ENCODE measurements around the gene EML6.
A peak's percentile ranks its signal among the peaks of the same experiment; 100 is the strongest.

The EML6 gene

GRCh38 chr2:54722641-54723040 is 821 bp upstream of the EML6 start:
- Histone ChIP-seq H3K27me3 (ENCODE audit: insufficient read depth, low read length, poor library complexity, severe bottlenecking) (peaks cover 39% of the 10 kb centered on the region), H3K4me2 (ENCODE audit: low read depth, low read length, poor library complexity, severe bottlenecking) (peak overlapping the region; percentile 94), H3K36me3 (ENCODE audit: insufficient read depth, low read length) (no peaks in the 10 kb centered on the region), H3K79me2 (ENCODE audit: insufficient read depth, low read length) (no peaks in the 10 kb centered on the region), H3K4me1 (ENCODE audit: insufficient read depth, low read length, poor library complexity, severe bottlenecking) (peaks cover 15% of the 10 kb centered on the region), H3K9me3 (ENCODE audit: insufficient read depth, low read depth, low read length) (no peaks in the 10 kb centered on the region), H3K9me2 (replicated peaks; ENCODE audit: low read depth, low read length) (no peaks in the 10 kb centered on the region), H3K4me3 (ENCODE audit: low read length, poor library complexity, severe bottlenecking) (peak overlapping the region; percentile 89), H3F3A (ENCODE audit: low read depth) (no peaks in the 10 kb centered on the region), H4K20me1 (ENCODE audit: insufficient read depth, low read length, poor library complexity, severe bottlenecking) (no peaks in the 10 kb centered on the region), H2AFZ (ENCODE audit: low read length) (peak overlapping the region; percentile 95), H3K9ac (ENCODE audit: low read depth, low read length, poor library complexity, severe bottlenecking) (peak overlapping the region; percentile 70)
- TF ChIP-seq EZH2phosphoT487 (IDR thresholded peaks at IDR 0.05; ENCODE audit: borderline replicate concordance), result no peak
- TF ChIP-seq, protein P1, sequence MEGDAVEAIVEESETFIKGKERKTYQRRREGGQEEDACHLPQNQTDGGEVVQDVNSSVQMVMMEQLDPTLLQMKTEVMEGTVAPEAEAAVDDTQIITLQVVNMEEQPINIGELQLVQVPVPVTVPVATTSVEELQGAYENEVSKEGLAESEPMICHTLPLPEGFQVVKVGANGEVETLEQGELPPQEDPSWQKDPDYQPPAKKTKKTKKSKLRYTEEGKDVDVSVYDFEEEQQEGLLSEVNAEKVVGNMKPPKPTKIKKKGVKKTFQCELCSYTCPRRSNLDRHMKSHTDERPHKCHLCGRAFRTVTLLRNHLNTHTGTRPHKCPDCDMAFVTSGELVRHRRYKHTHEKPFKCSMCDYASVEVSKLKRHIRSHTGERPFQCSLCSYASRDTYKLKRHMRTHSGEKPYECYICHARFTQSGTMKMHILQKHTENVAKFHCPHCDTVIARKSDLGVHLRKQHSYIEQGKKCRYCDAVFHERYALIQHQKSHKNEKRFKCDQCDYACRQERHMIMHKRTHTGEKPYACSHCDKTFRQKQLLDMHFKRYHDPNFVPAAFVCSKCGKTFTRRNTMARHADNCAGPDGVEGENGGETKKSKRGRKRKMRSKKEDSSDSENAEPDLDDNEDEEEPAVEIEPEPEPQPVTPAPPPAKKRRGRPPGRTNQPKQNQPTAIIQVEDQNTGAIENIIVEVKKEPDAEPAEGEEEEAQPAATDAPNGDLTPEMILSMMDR (conservative IDR thresholded peaks at IDR 0.05; ENCODE audit: low read length), result no peak

- H3K4me1 ChIP-seq (ENCODE audit: insufficient read depth, low read length, poor library complexity, severe bottlenecking), result peaks cover 15% of the 10 kb centered on the region
- peak overlapping the region; percentile 87 for H2AFZ ChIP-seq (ENCODE audit: low read length)
- no peaks in the 10 kb centered on the region for H3K36me3 ChIP-seq (ENCODE audit: insufficient read depth, low read length)
- TF ChIP-seq EZH2phosphoT487 (IDR thresholded peaks at IDR 0.05; ENCODE audit: borderline replicate concordance), result no peak
- TF ChIP-seq, protein P1 (conservative IDR thresholded peaks at IDR 0.05; ENCODE audit: low read length), result peak; percentile 8; the same call in 1 of the 2 replicates
- H3K27me3 ChIP-seq (ENCODE audit: insufficient read depth, low read length, poor library complexity, severe bottlenecking), result peaks cover 26% of the 10 kb centered on the region
- no peaks in the 10 kb centered on the region for H3K9me2 ChIP-seq (replicated peaks; ENCODE audit: low read depth, low read length)
- peak overlapping the region; percentile 20 for H3K9ac ChIP-seq (ENCODE audit: low read depth, low read length, poor library complexity, severe bottlenecking)
- H3F3A ChIP-seq (ENCODE audit: low read depth), result no peaks in the 10 kb centered on the region
- no peaks in the 10 kb centered on the region for H3K9me3 ChIP-seq (ENCODE audit: insufficient read depth, low read depth, low read length)
- H4K20me1 ChIP-seq (ENCODE audit: insufficient read depth, low read length, poor library complexity, severe bottlenecking), result no peaks in the 10 kb centered on the region
- H3K4me3 ChIP-seq (ENCODE audit: low read length, poor library complexity, severe bottlenecking), result peak overlapping the region; percentile 89
- H3K4me2 ChIP-seq (ENCODE audit: low read depth, low read length, poor library complexity, severe bottlenecking), result peak overlapping the region; percentile 100
- H3K79me2 ChIP-seq (ENCODE audit: insufficient read depth, low read length), result no peaks in the 10 kb centered on the region
Measured at GRCh38 chr2:54723996-54724559, 616 bp downstream of the EML6 start.

GRCh38 chr2:54724560-54725342 is 1.3 kb downstream of the EML6 start:
- peak overlapping the region; percentile 100 for H3K4me2 ChIP-seq (ENCODE audit: low read depth, low read length, poor library complexity, severe bottlenecking)
- H3K9me2 ChIP-seq (replicated peaks; ENCODE audit: low read depth, low read length), result no peaks in the 10 kb centered on the region
- H3F3A ChIP-seq (ENCODE audit: low read depth), result no peaks in the 10 kb centered on the region
- peaks cover 15% of the 10 kb centered on the region for H3K4me1 ChIP-seq (ENCODE audit: insufficient read depth, low read length, poor library complexity, severe bottlenecking)
- H3K9ac ChIP-seq (ENCODE audit: low read depth, low read length, poor library complexity, severe bottlenecking), result peak overlapping the region; percentile 20
- H3K27me3 ChIP-seq (ENCODE audit: insufficient read depth, low read length, poor library complexity, severe bottlenecking), result peaks cover 19% of the 10 kb centered on the region
- no peaks in the 10 kb centered on the region for H3K9me3 ChIP-seq (ENCODE audit: insufficient read depth, low read depth, low read length)
- no peaks in the 10 kb centered on the region for H3K36me3 ChIP-seq (ENCODE audit: insufficient read depth, low read length)
- no peaks in the 10 kb centered on the region for H4K20me1 ChIP-seq (ENCODE audit: insufficient read depth, low read length, poor library complexity, severe bottlenecking)
- no peaks in the 10 kb centered on the region for H3K79me2 ChIP-seq (ENCODE audit: insufficient read depth, low read length)
- no peak for TF ChIP-seq EZH2phosphoT487 (IDR thresholded peaks at IDR 0.05; ENCODE audit: borderline replicate concordance)
- TF ChIP-seq, protein P1 (conservative IDR thresholded peaks at IDR 0.05; ENCODE audit: low read length), result no peak
- H2AFZ ChIP-seq (ENCODE audit: low read length), result peak overlapping the region; percentile 87
- peak overlapping the region; percentile 89 for H3K4me3 ChIP-seq (ENCODE audit: low read length, poor library complexity, severe bottlenecking)
